Measurements from ENCODE around the gene AURKB.

- TF ChIP-seq CTCF (IDR thresholded peaks at IDR 0.05) (no peak), ZFX (IDR thresholded peaks at IDR 0.05; ENCODE audit: borderline replicate concordance) (no peak)
Observed at GRCh38 chr17:8222630-8223355, 12.4 kb upstream of the AURKB start.
